Gastrocnemius medialis (tissue), 4 donors: ENCODE data around the gene SMG6. TPM values are rescaled to one million over a fixed set of nuclear protein-coding genes. Genes with fewer than 3 reads are reported as not detected.

Experiments used
- ATAC-seq, 2 donors: fragments of 150-250 bp; one replicate each; pipeline ENCODE4 v1.9.1; 2016
- DNase-seq, 2 donors: peaks; one replicate each; pipeline ENCODE4 v3.0.0-alpha.2; 2019
- H3K27ac ChIP-seq, 4 donors: fragments of 200-600 bp; sonication (generic); 1 replicate in 1 of 4; 2 replicates in 3 of 4; pipeline ENCODE4 v1.5.1; 2016 to 2018; ENCODE audit warnings: mild to moderate bottlenecking in 2 of 4, moderate library complexity in 1 of 4
- H3K27me3 ChIP-seq, 3 donors: fragments of 200-600 bp; sonication (generic) in 2 of 3; 1 replicate in 1 of 3; 2 replicates in 2 of 3; pipeline versions ENCODE4 v1.5.1 to v1.6.0; 2016 to 2019; ENCODE audit warnings: mild to moderate bottlenecking in 1 of 3, moderate library complexity in 1 of 3
- H3K36me3 ChIP-seq, 2 donors: fragments of 200-600 bp; sonication (generic) in 1 of 2; one replicate each; pipeline ENCODE4 v1.5.1; 2017 to 2018
- H3K4me1 ChIP-seq, 2 donors: fragments of 200-600 bp; sonication (generic) in 1 of 2; one replicate each; pipeline ENCODE4 v1.5.1; 2016 to 2017; ENCODE audit warnings: mild to moderate bottlenecking in 2 of 2
- H3K4me3 ChIP-seq, 4 donors: fragments of 200-600 bp; sonication (generic) in 3 of 4; 1 replicate in 1 of 4; 2 replicates in 3 of 4; pipeline ENCODE4 v1.5.1; 2016 to 2019; ENCODE audit warnings: mild to moderate bottlenecking in 2 of 4
- H3K9me3 ChIP-seq, 3 donors: fragments of 200-600 bp; sonication (generic) in 2 of 3; 1 replicate in 1 of 3; 2 replicates in 2 of 3; pipeline ENCODE4 v1.5.1; 2016 to 2019
- POLR2A ChIP-seq, 2 donors: fragments of 450-650 bp; IDR thresholded peaks; one replicate each; pipeline ENCODE4 v1.6.1; 2017; ENCODE audit warnings: antibody characterized with exemption in 2 of 2, mild to moderate bottlenecking in 2 of 2, moderate library complexity in 2 of 2
- in situ Hi-C, 4 donors: fragments of 200-750 bp; cut with MboI; loops; one replicate each; pipeline versions ENCODE4 v1.15.0 to v1.8.0; 2017; ENCODE audit warnings: low sequenced_read_pairs in 4 of 4
- intact Hi-C: fragments of 100-400 bp; cut with DNase I; formaldehyde crosslinking; loops from one replicate; pipeline ENCODE4 v1.15.1; 2023; ENCODE audit warnings: low total_unique reads
- total RNA-seq, 4 donors: library from RNA; depleted of rRNA; stranded (reverse); fragments of >200 nt; gene quantifications; one replicate each; pipeline versions ENCODE4 v1.1.0 to v1.2.3, GENCODE V29; 2016
- TF ChIP-seq, protein P1 (sequence below), 5 experiments: fragments of 450-650 bp in 3 of 5; fragments of 200-600 bp in 2 of 5; sonication (generic) in 2 of 5; IDR thresholded peaks in 4 of 5; conservative IDR thresholded peaks in 1 of 5; 1 replicate in 4 of 5; 2 replicates in 1 of 5; pipeline ENCODE4 v1.5.1; 2016 to 2019; ENCODE audit warnings: antibody characterized with exemption in 5 of 5, mild to moderate bottlenecking in 3 of 5, moderate library complexity in 3 of 5

Gene SMG6
- total RNA-seq, 4 donors from 2014 or later, result 20.5 to 27.8 (median 23.0) TPM

- no peak overlapping the region for H3K4me3 ChIP-seq
- in situ Hi-C loops (loop anchor here in 1 of 4 donors (25.0 kb wide), 1 partner anchor 392 kb away; no protein-coding TSS in a partner anchor), intact Hi-C loops (loop anchor here (2.0 to 10.0 kb wide), 2 partner anchors 29 to 375 kb away; no protein-coding TSS in a partner anchor)
- H3K4me1 ChIP-seq, result peaks cover 0 to 3% of the 10 kb centered on the region in 2 donors
- H3K9me3 ChIP-seq, result no peaks in the 10 kb centered on the region
- H3K27me3 ChIP-seq, result no peaks in the 10 kb centered on the region
- DNase-seq (no peak), ATAC-seq (no peak)
- no peak overlapping the region for H3K27ac ChIP-seq
- H3K36me3 ChIP-seq, result peaks cover 0 to 60% of the 10 kb centered on the region in 2 donors
- no peak for TF ChIP-seq POLR2A (IDR thresholded peaks at IDR 0.05)
- TF ChIP-seq, protein P1, sequence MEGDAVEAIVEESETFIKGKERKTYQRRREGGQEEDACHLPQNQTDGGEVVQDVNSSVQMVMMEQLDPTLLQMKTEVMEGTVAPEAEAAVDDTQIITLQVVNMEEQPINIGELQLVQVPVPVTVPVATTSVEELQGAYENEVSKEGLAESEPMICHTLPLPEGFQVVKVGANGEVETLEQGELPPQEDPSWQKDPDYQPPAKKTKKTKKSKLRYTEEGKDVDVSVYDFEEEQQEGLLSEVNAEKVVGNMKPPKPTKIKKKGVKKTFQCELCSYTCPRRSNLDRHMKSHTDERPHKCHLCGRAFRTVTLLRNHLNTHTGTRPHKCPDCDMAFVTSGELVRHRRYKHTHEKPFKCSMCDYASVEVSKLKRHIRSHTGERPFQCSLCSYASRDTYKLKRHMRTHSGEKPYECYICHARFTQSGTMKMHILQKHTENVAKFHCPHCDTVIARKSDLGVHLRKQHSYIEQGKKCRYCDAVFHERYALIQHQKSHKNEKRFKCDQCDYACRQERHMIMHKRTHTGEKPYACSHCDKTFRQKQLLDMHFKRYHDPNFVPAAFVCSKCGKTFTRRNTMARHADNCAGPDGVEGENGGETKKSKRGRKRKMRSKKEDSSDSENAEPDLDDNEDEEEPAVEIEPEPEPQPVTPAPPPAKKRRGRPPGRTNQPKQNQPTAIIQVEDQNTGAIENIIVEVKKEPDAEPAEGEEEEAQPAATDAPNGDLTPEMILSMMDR (IDR thresholded peaks at IDR 0.05 in 4 of 5, conservative IDR thresholded peaks at IDR 0.05 in 1 of 5), result no peak
Observed at GRCh38 chr17:2279707-2280106, 23.9 kb downstream of the SMG6 start.

GRCh38 chr17:2277429-2278170 lies 26.0 kb downstream of the SMG6 start:
- TF ChIP-seq, protein P1 (IDR thresholded peaks at IDR 0.05 in 4 of 5, conservative IDR thresholded peaks at IDR 0.05 in 1 of 5), result no peak
- TF ChIP-seq POLR2A (IDR thresholded peaks at IDR 0.05), result no peak
- in situ Hi-C loops, result loop anchor here in 1 of 4 donors (25.0 kb wide), 1 partner anchor 390 kb away; no protein-coding TSS in a partner anchor
- Histone ChIP-seq H3K4me3 (no peak overlapping the region), H3K27ac (no peak overlapping the region), H3K9me3 (no peaks in the 10 kb centered on the region), H3K4me1 (peaks cover 0 to 3% of the 10 kb centered on the region in 2 donors), H3K27me3 (no peaks in the 10 kb centered on the region), H3K36me3 (peaks cover 0 to 51% of the 10 kb centered on the region in 2 donors)
- no peak for DNase-seq
- no peak for ATAC-seq
- intact Hi-C loops, result no loop called here

DNA sequence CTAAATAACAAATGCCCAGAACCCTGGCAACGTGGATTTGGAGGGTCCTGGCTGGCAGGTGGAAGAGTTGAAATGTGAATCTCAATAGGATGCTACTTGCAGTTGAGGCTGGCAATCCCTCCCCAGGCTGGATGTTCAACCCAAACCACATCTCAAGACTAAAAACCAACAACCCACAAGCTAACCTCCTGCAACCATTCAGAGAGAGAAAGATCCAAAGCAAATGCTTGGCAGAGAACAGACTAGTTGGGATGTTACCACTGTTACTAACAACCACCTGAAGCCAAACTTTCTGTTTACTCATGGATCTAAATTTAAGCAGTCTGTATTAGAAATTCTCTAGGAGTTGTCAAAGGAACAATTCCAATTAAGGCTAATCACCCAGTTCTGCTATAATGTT lies 27.9 kb downstream of the SMG6 start:
- in situ Hi-C loops (loop anchor here in 1 of 4 donors (25.0 kb wide), 1 partner anchor 388 kb away; no protein-coding TSS in a partner anchor), intact Hi-C loops (no loop called here)
- H3K36me3 ChIP-seq, result peaks cover 0 to 33% of the 10 kb centered on the region in 2 donors
- no peak for TF ChIP-seq POLR2A (IDR thresholded peaks at IDR 0.05)
- TF ChIP-seq, protein P1 (IDR thresholded peaks at IDR 0.05 in 4 of 5, conservative IDR thresholded peaks at IDR 0.05 in 1 of 5), result no peak
- no peaks in the 10 kb centered on the region for H3K27me3 ChIP-seq
- no peak overlapping the region for H3K27ac ChIP-seq
- ATAC-seq, result peak in 1 of 2 donors; percentile 58
- H3K4me1 ChIP-seq, result peaks cover 0 to 3% of the 10 kb centered on the region in 2 donors
- H3K9me3 ChIP-seq, result no peaks in the 10 kb centered on the region
- no peak for DNase-seq
- H3K4me3 ChIP-seq, result no peak overlapping the region

GRCh38 chr17:2274414-2274813 lies 29.2 kb downstream of the SMG6 start:
- Histone ChIP-seq H3K27me3 (no peaks in the 10 kb centered on the region), H3K36me3 (peaks cover 0 to 31% of the 10 kb centered on the region in 2 donors), H3K4me1 (peaks cover 0 to 3% of the 10 kb centered on the region in 2 donors), H3K4me3 (no peak overlapping the region), H3K9me3 (no peaks in the 10 kb centered on the region), H3K27ac (no peak overlapping the region)
- in situ Hi-C loops, result loop anchor here in 2 of 4 donors (25.0 kb wide), 1 partner anchor 362 kb away; no protein-coding TSS in a partner anchor
- no peak for DNase-seq
- TF ChIP-seq POLR2A (IDR thresholded peaks at IDR 0.05), result no peak
- TF ChIP-seq, protein P1 (IDR thresholded peaks at IDR 0.05 in 4 of 5, conservative IDR thresholded peaks at IDR 0.05 in 1 of 5), result no peak
- intact Hi-C loops, result no loop called here
- no peak for ATAC-seq
